SJSA1 (cell line): ENCODE data around the gene MCRIP1. TPM values are rescaled to one million over a fixed set of nuclear protein-coding genes. Genes with fewer than 3 reads are reported as not detected.
"Not testable (repeated sequence)": the region's sequence is repeated elsewhere in the genome, so short reads cannot be mapped to it uniquely, and the experiment has no call there.

Source experiments
- DNase-seq, 2 experiments: peaks; one replicate each; pipeline ENCODE4 v3.0.0-alpha.2; 2015 to 2020; ENCODE audit warnings: low spot score in 2 of 2, low read depth in 1 of 2
- H3K27ac ChIP-seq: fragments of 250-450 bp; sonication (Bioruptor Pico); 2 replicates; pipeline ENCODE4 v1.5.1; 2020; ENCODE audit warnings: mild to moderate bottlenecking, moderate library complexity
- H3K27me3 ChIP-seq: fragments of 250-450 bp; sonication (Bioruptor Pico); replicated peaks from 2 replicates; pipeline ENCODE4 v1.5.1; 2020; ENCODE audit warnings: mild to moderate bottlenecking, moderate library complexity
- H3K36me3 ChIP-seq: fragments of 250-450 bp; sonication (Bioruptor Pico); 2 replicates; pipeline ENCODE4 v1.5.1; 2020; ENCODE audit warnings: mild to moderate bottlenecking
- H3K4me1 ChIP-seq: fragments of 250-450 bp; sonication (Bioruptor Pico); replicated peaks from 2 replicates; pipeline ENCODE4 v1.6.1; 2021; ENCODE audit warnings: mild to moderate bottlenecking
- H3K4me3 ChIP-seq: fragments of 250-450 bp; sonication (Bioruptor Pico); 2 replicates; pipeline ENCODE4 v1.5.1; 2020; ENCODE audit warnings: mild to moderate bottlenecking
- H3K9me3 ChIP-seq: fragments of 250-450 bp; sonication (Bioruptor Pico); replicated peaks from 2 replicates; pipeline ENCODE4 v1.5.1; 2020; ENCODE audit warnings: mild to moderate bottlenecking
- total RNA-seq: library from RNA; depleted of rRNA; stranded (reverse); fragments of >200 nt; shearing (Covaris generic); gene quantifications from 2 replicates; pipeline ENCODE4 v1.2.3, GENCODE V29; 2014

Gene MCRIP1
- total RNA-seq, 1 experiment from 2014 or later: 154 TPM

- no peak overlapping the region for H3K27ac ChIP-seq
- peaks cover 44% of the 10 kb centered on the region for H3K36me3 ChIP-seq
- peak in 1 of 2 experiments; percentile 55 for DNase-seq
- no peaks in the 10 kb centered on the region for H3K27me3 ChIP-seq
- H3K9me3 ChIP-seq: no peaks in the 10 kb centered on the region
- no peak overlapping the region for H3K4me3 ChIP-seq
- no peaks in the 10 kb centered on the region for H3K4me1 ChIP-seq
Observed at GRCh38 chr17:81840826-81841778, 8.0 kb upstream of the MCRIP1 start.

- H3K36me3 ChIP-seq: peaks cover 34% of the 10 kb centered on the region
- DNase-seq, H3K9me3 ChIP-seq, H3K4me3 ChIP-seq, H3K27ac ChIP-seq, H3K4me1 ChIP-seq, H3K27me3 ChIP-seq: not testable (repeated sequence)
Observed at GRCh38 chr17:81840059-81840458, 7.0 kb upstream of the MCRIP1 start.

GRCh38 chr17:81839301-81839700 is 6.2 kb upstream of the MCRIP1 start:
- DNase-seq: no peak
- H3K4me1 ChIP-seq: peaks cover 3% of the 10 kb centered on the region
- H3K36me3 ChIP-seq: peaks cover 26% of the 10 kb centered on the region
- no peaks in the 10 kb centered on the region for H3K9me3 ChIP-seq
- no peak overlapping the region for H3K4me3 ChIP-seq
- H3K27me3 ChIP-seq: no peaks in the 10 kb centered on the region
- no peak overlapping the region for H3K27ac ChIP-seq

- Histone ChIP-seq H3K36me3 (peaks cover 21% of the 10 kb centered on the region), H3K27ac (no peak overlapping the region), H3K4me3 (no peak overlapping the region), H3K27me3 (no peaks in the 10 kb centered on the region), H3K4me1 (peaks cover 8% of the 10 kb centered on the region), H3K9me3 (no peaks in the 10 kb centered on the region)
- DNase-seq: no peak
Observed at GRCh38 chr17:81838753-81839255, 5.7 kb upstream of the MCRIP1 start.

GRCh38 chr17:81837641-81838040 is 4.5 kb upstream of the MCRIP1 start:
- H3K36me3 ChIP-seq: peaks cover 12% of the 10 kb centered on the region
- no peak for DNase-seq
- peaks cover 16% of the 10 kb centered on the region for H3K4me1 ChIP-seq
- H3K9me3 ChIP-seq: no peaks in the 10 kb centered on the region
- H3K27me3 ChIP-seq: no peaks in the 10 kb centered on the region
- no peak overlapping the region for H3K27ac ChIP-seq
- no peak overlapping the region for H3K4me3 ChIP-seq

- H3K4me3 ChIP-seq: peak within 1 kb of the TSS; percentile 87
- H3K27ac ChIP-seq: no peak within 1 kb of the TSS
- peaks cover 11% of the 10 kb centered on the region; the same call in 1 of the 2 replicates for H3K36me3 ChIP-seq
- no peaks in the 10 kb centered on the region for H3K27me3 ChIP-seq
- H3K4me1 ChIP-seq: peaks cover 29% of the 10 kb centered on the region
- no peaks in the 10 kb centered on the region for H3K9me3 ChIP-seq
- no peak for DNase-seq
Observed at GRCh38 chr17:81834831-81835267, 1.8 kb upstream of the MCRIP1 start, which contains the start of gene PPP1R27. Gene PPP1R27, minus strand, starts transcription at chr17:81835050. Its CDS starts 97 bp downstream, at chr17:81834953.

GRCh38 chr17:81833921-81834830 is 1.1 kb upstream of the MCRIP1 start:
- H3K36me3 ChIP-seq: peaks cover 12% of the 10 kb centered on the region; the same call in 1 of the 2 replicates
- H3K27me3 ChIP-seq: no peaks in the 10 kb centered on the region

GRCh38 chr17:81832608-81833159 is 407 bp downstream of the MCRIP1 start:
- peak in 1 of 2 experiments; percentile 58 for DNase-seq

More at GRCh38 chr17:81833921-81834830, 1.1 kb upstream of the MCRIP1 start:
- Histone ChIP-seq H3K4me3 (peak overlapping the region; percentile 87), H3K9me3 (no peaks in the 10 kb centered on the region), H3K27ac (no peak overlapping the region; the same call in 1 of the 2 replicates), H3K4me1 (peaks cover 29% of the 10 kb centered on the region)
- DNase-seq: no peak

GRCh38 chr17:81831957-81832607 is 1.0 kb downstream of the MCRIP1 start:
- Histone ChIP-seq H3K4me3 (peak overlapping the region; percentile 87), H3K9me3 (no peaks in the 10 kb centered on the region), H3K27ac (no peak overlapping the region), H3K4me1 (peaks cover 29% of the 10 kb centered on the region), H3K27me3 (no peaks in the 10 kb centered on the region), H3K36me3 (peaks cover 12% of the 10 kb centered on the region; the same call in 1 of the 2 replicates)
- peak in 1 of 2 experiments; percentile 39 for DNase-seq

More at GRCh38 chr17:81832608-81833159, 407 bp downstream of the MCRIP1 start:
- Histone ChIP-seq H3K36me3 (peaks cover 12% of the 10 kb centered on the region; the same call in 1 of the 2 replicates), H3K27ac (no peak overlapping the region), H3K4me1 (peaks cover 29% of the 10 kb centered on the region), H3K4me3 (peak overlapping the region; percentile 87), H3K27me3 (no peaks in the 10 kb centered on the region), H3K9me3 (no peaks in the 10 kb centered on the region)

GRCh38 chr17:81831563-81831956 is 1.5 kb downstream of the MCRIP1 start:
- Histone ChIP-seq H3K36me3 (peaks cover 12% of the 10 kb centered on the region; the same call in 1 of the 2 replicates), H3K27ac (no peak overlapping the region), H3K27me3 (no peaks in the 10 kb centered on the region), H3K4me3 (peak overlapping the region; percentile 87), H3K4me1 (peaks cover 29% of the 10 kb centered on the region), H3K9me3 (no peaks in the 10 kb centered on the region)
- no peak for DNase-seq

- no peak overlapping the region for H3K27ac ChIP-seq
- H3K4me1 ChIP-seq: peaks cover 29% of the 10 kb centered on the region
- H3K27me3 ChIP-seq: no peaks in the 10 kb centered on the region
Observed at GRCh38 chr17:81829858-81830257, 3.2 kb downstream of the MCRIP1 start.

GRCh38 chr17:81828656-81829055 is 4.4 kb downstream of the MCRIP1 start:
- H3K36me3 ChIP-seq: peaks cover 19% of the 10 kb centered on the region
- no peak overlapping the region for H3K27ac ChIP-seq
- H3K9me3 ChIP-seq: no peaks in the 10 kb centered on the region
- H3K27me3 ChIP-seq: no peaks in the 10 kb centered on the region
- no peak overlapping the region for H3K4me3 ChIP-seq
- H3K4me1 ChIP-seq: peaks cover 19% of the 10 kb centered on the region
- DNase-seq: no peak

More at GRCh38 chr17:81829858-81830257, 3.2 kb downstream of the MCRIP1 start:
- Histone ChIP-seq H3K4me3 (no peak overlapping the region), H3K9me3 (no peaks in the 10 kb centered on the region), H3K36me3 (peaks cover 12% of the 10 kb centered on the region; the same call in 1 of the 2 replicates)
- no peak for DNase-seq
